IMR-90 (cell line): ENCODE data around the gene GRAMD1B. TPM values are rescaled to one million over a fixed set of nuclear protein-coding genes. Genes with fewer than 3 reads are reported as not detected.

ENCODE experiments used
- ATAC-seq: fragments of 200-7000 bp; cut with Tn5 transposase; 2 replicates; pipeline ENCODE4 v1.9.1; 2020; ENCODE audit warnings: low read depth, mild to moderate bottlenecking, moderate library complexity
- BruUV-seq: library from RNA; stranded (reverse); fragments of 400-500 nt; replicated peaks from 2 replicates; lab custom pipeline; 2021; lab: Mats Ljungman, UMichigan
- CTCF ChIA-PET: fragments of 300-600 bp; formaldehyde crosslinking; extraction: SDS; loops from one replicate; lab custom pipeline; 2021; ENCODE audit warnings: antibody characterized with exemption; lab: Yijun Ruan, JAX
- POLR2A ChIA-PET: fragments of 300-600 bp; sonication (Branson Sonifier 250); formaldehyde crosslinking; loops from one replicate; lab custom pipeline; 2022; ENCODE audit warnings: antibody characterized with exemption; ENCODE audit not compliant: unreplicated experiment; lab: Charles Lee
- DNase-seq: peaks from one replicate; pipeline ENCODE4 v3.0.0; 2013
- H2AFZ ChIP-seq: replicated peaks from 2 replicates; pipeline ENCODE3; 2013; ENCODE audit warnings: low read length, mild to moderate bottlenecking; ENCODE audit not compliant: poor library complexity
- H2AK5ac ChIP-seq: 2 replicates; pipeline ENCODE4 v1.6.1; 2013; ENCODE audit warnings: low read depth, low read length, inconsistent platforms
- H2AK9ac ChIP-seq: replicated peaks from 2 replicates; pipeline ENCODE3; 2013; ENCODE audit warnings: mild to moderate bottlenecking, low read depth, low read length, moderate library complexity; ENCODE audit not compliant: poor library complexity
- H2BK120ac ChIP-seq: 2 replicates; pipeline ENCODE4 v1.6.1; 2013; ENCODE audit warnings: low read depth, low read length, inconsistent platforms
- H2BK15ac ChIP-seq: 3 replicates; pipeline ENCODE4 v1.6.1; 2013; ENCODE audit warnings: low read depth, low read length, inconsistent platforms
- H2BK20ac ChIP-seq: 2 replicates; pipeline ENCODE4 v1.6.1; 2013; ENCODE audit warnings: low read depth, mild to moderate bottlenecking, inconsistent platforms, low read length, moderate library complexity
- H2BK5ac ChIP-seq: 2 replicates; pipeline ENCODE4 v1.6.1; 2013; ENCODE audit warnings: mild to moderate bottlenecking, low read depth, low read length, inconsistent platforms; ENCODE audit not compliant: poor library complexity, severe bottlenecking
- H3K14ac ChIP-seq: replicated peaks from 2 replicates; pipeline ENCODE4 v1.6.1; 2013; ENCODE audit warnings: low read depth, low read length, inconsistent platforms
- H3K18ac ChIP-seq: 2 replicates; pipeline ENCODE4 v1.6.1; 2013; ENCODE audit warnings: low read depth, low read length, control low read depth
- H3K23ac ChIP-seq: 2 replicates; pipeline ENCODE4 v1.6.1; 2013; ENCODE audit warnings: low read depth, low read length, inconsistent platforms
- H3K27ac ChIP-seq: 2 replicates; pipeline ENCODE4 v1.5.1; 2013; ENCODE audit warnings: mild to moderate bottlenecking, control low read depth, low read length; ENCODE audit not compliant: insufficient read depth
- H3K27me3 ChIP-seq: 2 replicates; pipeline ENCODE4 v1.6.1; 2013; ENCODE audit warnings: low read length; ENCODE audit not compliant: control insufficient read depth, insufficient read depth
- H3K36me3 ChIP-seq: 2 replicates; pipeline ENCODE4 v1.6.1; 2013; ENCODE audit warnings: low read length, mixed read lengths; ENCODE audit not compliant: control insufficient read depth, insufficient read depth
- H3K4ac ChIP-seq: 2 replicates; pipeline ENCODE4 v1.6.1; 2013; ENCODE audit warnings: low read depth, low read length, inconsistent platforms
- H3K4me1 ChIP-seq: 2 replicates; pipeline ENCODE4 v1.6.1; 2013; ENCODE audit warnings: low read length, mixed read lengths; ENCODE audit not compliant: control insufficient read depth, insufficient read depth
- H3K4me2 ChIP-seq: 2 replicates; pipeline ENCODE4 v1.6.1; 2013; ENCODE audit warnings: low read depth, mild to moderate bottlenecking, control low read depth, low read length, moderate library complexity
- H3K4me3 ChIP-seq: 2 replicates; pipeline ENCODE4 v1.5.1; 2013; ENCODE audit warnings: low read depth, mild to moderate bottlenecking, control low read depth, low read length, moderate library complexity; ENCODE audit not compliant: insufficient read depth
- H3K56ac ChIP-seq: 2 replicates; pipeline ENCODE4 v1.6.1; 2013; ENCODE audit warnings: low read length, inconsistent platforms; ENCODE audit not compliant: insufficient read depth; ENCODE audit errors: extremely low read depth
- H3K79me1 ChIP-seq, 2 experiments: 2 replicates each; pipeline ENCODE4 v1.6.1; 2013; ENCODE audit warnings: low read length in 2 of 2, inconsistent platforms in 1 of 2, low read depth in 1 of 2
- H3K9ac ChIP-seq: 2 replicates; pipeline ENCODE4 v1.6.1; 2013; ENCODE audit warnings: low read depth, low read length, control low read depth
- H3K9me1 ChIP-seq: 2 replicates; pipeline ENCODE4 v1.6.1; 2013; ENCODE audit warnings: low read length, inconsistent platforms; ENCODE audit not compliant: insufficient read depth
- H3K9me3 ChIP-seq: 2 replicates; pipeline ENCODE4 v1.6.1; 2013; ENCODE audit warnings: low read length; ENCODE audit not compliant: control insufficient read depth, insufficient read depth
- H4K20me1 ChIP-seq: 2 replicates; pipeline ENCODE4 v1.6.1; 2013; ENCODE audit warnings: low read length, inconsistent platforms; ENCODE audit not compliant: insufficient read depth
- H4K5ac ChIP-seq: 2 replicates; pipeline ENCODE4 v1.6.1; 2013; ENCODE audit warnings: mild to moderate bottlenecking, low read depth, low read length, control low read depth
- H4K8ac ChIP-seq, 2 experiments: 2 replicates each; pipeline ENCODE4 v1.6.1; 2013; ENCODE audit warnings: low read depth in 2 of 2, low read length in 2 of 2, control low read depth in 1 of 2, inconsistent platforms in 1 of 2
- H4K91ac ChIP-seq: 2 replicates; pipeline ENCODE4 v1.6.1; 2013; ENCODE audit warnings: low read depth, low read length, inconsistent platforms; ENCODE audit not compliant: insufficient read depth
- BHLHE40 ChIP-seq: fragments of 150-350 bp; IDR thresholded peaks from 2 replicates; pipeline ENCODE4 v1.6.1; 2016; ENCODE audit warnings: mild to moderate bottlenecking, low read depth, low read length
- CHD1 ChIP-seq: IDR thresholded peaks from 2 replicates; pipeline ENCODE4 v1.6.1; 2012; ENCODE audit warnings: low read depth, low read length, improper control_type of control experiment
- MAZ ChIP-seq: IDR thresholded peaks from 2 replicates; pipeline ENCODE4 v1.6.1; 2012; ENCODE audit warnings: low read depth, mild to moderate bottlenecking, low read length, improper control_type of control experiment, moderate library complexity, borderline replicate concordance
- NFE2L2 ChIP-seq: fragments of 150-350 bp; IDR thresholded peaks from 2 replicates; pipeline ENCODE4 v1.6.1; 2016; ENCODE audit warnings: low read depth, mild to moderate bottlenecking, low read length
- RAD21 ChIP-seq: IDR thresholded peaks from 2 replicates; pipeline ENCODE4 v1.6.1; 2012; ENCODE audit warnings: low read length, improper control_type of control experiment
- SMC3 ChIP-seq: fragments of 150-350 bp; IDR thresholded peaks from 2 replicates; pipeline ENCODE4 v1.6.1; 2016; ENCODE audit warnings: low read depth, mild to moderate bottlenecking, antibody characterized with exemption, low read length, moderate library complexity
- WGBS, 2 experiments: methylation state at CpG; one replicate each; pipeline versions ENCODE4 v1.1.5 to v1.1.7; 2013; ENCODE audit warnings: missing lambda C conversion rate in 2 of 2; ENCODE audit not compliant: insufficient read length in 1 of 2; ENCODE audit errors: extremely low coverage in 2 of 2; 5-methylcytosine and 5-hydroxymethylcytosine counted together
- dilution Hi-C: fragments of 300-500 bp; cut with HindIII; formaldehyde crosslinking; loops from one replicate; pipeline ENCODE4 v1.14.3; 2018; ENCODE audit warnings: low sequenced_read_pairs; ENCODE audit not compliant: unreplicated experiment
- in situ Hi-C: fragments of 300-500 bp; cut with MboI; formaldehyde crosslinking; loops from 3 replicates; pipeline ENCODE4 v1.14.3; 2019; ENCODE audit warnings: low sequenced_read_pairs, inconsistent platforms, mixed read lengths
- intact Hi-C: fragments of 100-400 bp; cut with micrococcal nuclease; formaldehyde crosslinking; loops from 2 replicates; pipeline ENCODE4 v1.10.0; 2022
- polyA plus RNA-seq, 3 experiments: library from polyadenylated mRNA; depleted of rRNA; stranded (reverse); fragments of >200 nt; gene quantifications; 2 replicates each; pipeline ENCODE4 v1.2.3, GENCODE V29; 2012; ENCODE audit warnings: low replicate concordance in 1 of 3
- total RNA-seq: library from RNA; depleted of rRNA; stranded (reverse); fragments of >200 nt; gene quantifications from 2 replicates; pipeline ENCODE4 v1.2.3, GENCODE V29; 2012

GRAMD1B gene
- total and polyA plus RNA-seq, 2 of the 4 experiments (the other 2 are of a cell fraction): 7.1 to 7.2 TPM

DNA sequence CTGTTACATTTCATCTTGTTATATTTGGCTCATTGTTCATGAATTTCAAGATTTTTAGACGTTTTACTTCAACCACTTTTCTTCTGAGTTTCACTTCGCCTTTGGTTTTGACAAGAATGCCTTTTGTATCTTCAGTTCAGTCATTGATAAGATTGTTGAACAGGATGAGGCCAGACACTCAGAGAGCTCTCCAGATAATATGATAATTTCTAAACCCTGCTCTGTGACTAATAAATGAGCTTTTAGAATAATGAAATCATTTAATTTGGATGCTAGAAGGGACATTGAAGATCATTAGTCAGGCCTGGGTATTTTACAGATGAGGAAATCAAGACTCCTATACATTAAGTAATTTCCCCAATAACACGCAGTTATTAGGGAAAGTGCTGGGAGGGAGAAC, 37.2 kb upstream of the GRAMD1B start:
- Histone ChIP-seq H3K4me1 (no peaks in the 10 kb centered on the region), H3K4me2 (no peak overlapping the region), H2BK20ac (no peak overlapping the region), H3K9me3 (no peaks in the 10 kb centered on the region), H3K79me1 (no peaks in the 10 kb centered on the region), H4K91ac (no peak overlapping the region), H2AFZ (no peak overlapping the region), H3K4ac (no peak overlapping the region), H3K9ac (no peak overlapping the region), H3K56ac (no peak overlapping the region), H2AK9ac (no peak overlapping the region), H3K27me3 (peaks cover 31% of the 10 kb centered on the region), H3K9me1 (no peaks in the 10 kb centered on the region), H4K20me1 (no peaks in the 10 kb centered on the region), H3K18ac (no peak overlapping the region), H2BK120ac (no peak overlapping the region), H3K23ac (no peak overlapping the region), H3K4me3 (no peak overlapping the region), H3K14ac (no peak overlapping the region), H4K8ac (no peak overlapping the region), H3K36me3 (no peaks in the 10 kb centered on the region), H2BK5ac (no peak overlapping the region), H3K27ac (no peak overlapping the region), H2BK15ac (no peak overlapping the region), H4K5ac (no peak overlapping the region), H2AK5ac (no peak overlapping the region)
- BruUV-seq: no TSS peak
- ATAC-seq: no peak
- DNase-seq: no peak
- in situ Hi-C loops: no loop called here
- CTCF ChIA-PET: no interaction called here
- intact Hi-C loops: no loop called here
- POLR2A ChIA-PET: no interaction called here
- dilution Hi-C loops: no loop called here
- TF ChIP-seq RAD21 (no peak), SMC3 (no peak), BHLHE40 (no peak), MAZ (no peak), NFE2L2 (no peak), CHD1 (no peak)
- no CpG with 5 or more reads among the region's 3 CpGs for WGBS, 2 experiments
